ENCODE data around the gene NKG7.

NKG7 gene

GRCh38 chr19:51370230-51370629, 2.2 kb downstream of the NKG7 start:
- in situ Hi-C loops (cut with HindIII; ENCODE audit: low pct_ligation_motif_present, low sequenced_read_pairs), result no loop called here
- Histone ChIP-seq H3K4me3 (ENCODE audit: low read depth, low read length) (no peak overlapping the region), H3K27ac (no peak overlapping the region), H3K27me3 (replicated peaks) (no peaks in the 10 kb centered on the region), H3K36me3 (replicated peaks) (no peaks in the 10 kb centered on the region)
- TF ChIP-seq, protein P1, sequence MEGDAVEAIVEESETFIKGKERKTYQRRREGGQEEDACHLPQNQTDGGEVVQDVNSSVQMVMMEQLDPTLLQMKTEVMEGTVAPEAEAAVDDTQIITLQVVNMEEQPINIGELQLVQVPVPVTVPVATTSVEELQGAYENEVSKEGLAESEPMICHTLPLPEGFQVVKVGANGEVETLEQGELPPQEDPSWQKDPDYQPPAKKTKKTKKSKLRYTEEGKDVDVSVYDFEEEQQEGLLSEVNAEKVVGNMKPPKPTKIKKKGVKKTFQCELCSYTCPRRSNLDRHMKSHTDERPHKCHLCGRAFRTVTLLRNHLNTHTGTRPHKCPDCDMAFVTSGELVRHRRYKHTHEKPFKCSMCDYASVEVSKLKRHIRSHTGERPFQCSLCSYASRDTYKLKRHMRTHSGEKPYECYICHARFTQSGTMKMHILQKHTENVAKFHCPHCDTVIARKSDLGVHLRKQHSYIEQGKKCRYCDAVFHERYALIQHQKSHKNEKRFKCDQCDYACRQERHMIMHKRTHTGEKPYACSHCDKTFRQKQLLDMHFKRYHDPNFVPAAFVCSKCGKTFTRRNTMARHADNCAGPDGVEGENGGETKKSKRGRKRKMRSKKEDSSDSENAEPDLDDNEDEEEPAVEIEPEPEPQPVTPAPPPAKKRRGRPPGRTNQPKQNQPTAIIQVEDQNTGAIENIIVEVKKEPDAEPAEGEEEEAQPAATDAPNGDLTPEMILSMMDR (IDR thresholded peaks at IDR 0.05; ENCODE audit: low read depth, low read length, missing control alignments), result no peak
- DNase-seq, result no peak

DNA sequence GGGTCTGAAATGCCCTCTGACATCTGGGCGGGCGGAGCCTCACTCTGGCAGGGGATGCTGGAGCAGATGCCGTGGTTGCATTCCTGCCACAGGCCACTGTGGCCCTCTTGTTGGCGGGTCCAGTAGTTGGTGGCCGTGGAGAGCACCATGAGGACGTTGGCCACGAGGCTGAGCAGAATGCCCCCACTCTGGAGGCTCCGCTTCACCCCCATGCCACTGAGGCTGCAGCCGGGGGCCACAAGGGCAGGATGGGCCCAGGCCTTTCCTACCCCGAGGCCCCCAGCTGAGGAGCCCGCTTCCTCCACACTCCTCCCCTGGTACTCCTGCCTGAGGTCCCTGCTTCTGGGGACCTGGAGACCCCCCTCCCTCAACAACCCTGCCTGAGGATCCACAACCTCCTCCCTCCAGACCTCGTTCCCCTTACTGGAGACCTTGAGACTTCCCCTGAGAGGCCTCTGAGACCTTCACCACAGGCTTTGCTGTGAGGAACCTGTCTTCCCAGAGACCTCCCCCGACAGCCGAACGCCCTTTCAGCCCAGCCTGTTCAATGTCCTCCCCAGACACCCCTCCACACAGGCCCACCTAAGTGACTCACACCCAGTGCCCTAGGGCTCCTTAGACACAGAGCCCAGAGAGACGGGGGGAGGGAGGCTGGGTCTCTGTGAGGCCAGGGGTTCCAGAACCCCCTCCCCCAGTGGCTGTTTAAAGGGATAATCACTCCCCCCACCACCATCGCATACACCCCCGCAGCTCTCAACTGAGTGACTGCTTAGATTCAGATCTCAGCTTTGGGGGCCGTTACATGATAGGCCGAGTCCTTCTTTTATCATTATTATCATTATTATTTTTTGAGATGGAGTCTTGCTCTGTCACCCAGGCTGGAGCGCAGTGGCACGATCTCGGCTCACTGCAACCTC, 3.8 kb downstream of the NKG7 start, which contains the start of gene CLDND2:
Gene CLDND2, minus strand, starts transcription at position 638 of the 917 bp plus-strand sequence. Its CDS starts 426 bp downstream, at position 212.
- H3K27me3 ChIP-seq (replicated peaks), result no peaks in the 10 kb centered on the region
- DNase-seq, result no peak
- TF ChIP-seq, protein P1 (IDR thresholded peaks at IDR 0.05; ENCODE audit: low read depth, low read length, missing control alignments), result no peak
- H3K36me3 ChIP-seq (replicated peaks), result no peaks in the 10 kb centered on the region
- in situ Hi-C loops (cut with HindIII; ENCODE audit: low pct_ligation_motif_present, low sequenced_read_pairs), result no loop called here
- H3K4me3 ChIP-seq (ENCODE audit: low read depth, low read length), result peak within 1 kb of the TSS; percentile 74
- H3K27ac ChIP-seq, result peak within 1 kb of the TSS; percentile 83

GRCh38 chr19:51367565-51368365, 4.7 kb downstream of the NKG7 start:
- no peaks in the 10 kb centered on the region for H3K36me3 ChIP-seq (replicated peaks)
- in situ Hi-C loops (cut with HindIII; ENCODE audit: low pct_ligation_motif_present, low sequenced_read_pairs), result no loop called here
- H3K27me3 ChIP-seq (replicated peaks), result no peaks in the 10 kb centered on the region
- TF ChIP-seq, protein P1 (IDR thresholded peaks at IDR 0.05; ENCODE audit: low read depth, low read length, missing control alignments), result no peak
- DNase-seq, result peak; percentile 99
- H3K27ac ChIP-seq, result peak overlapping the region; percentile 83
- peak overlapping the region; percentile 74 for H3K4me3 ChIP-seq (ENCODE audit: low read depth, low read length)

- in situ Hi-C loops (cut with HindIII; ENCODE audit: low pct_ligation_motif_present, low sequenced_read_pairs), result no loop called here
- Histone ChIP-seq H3K27me3 (replicated peaks) (no peaks in the 10 kb centered on the region), H3K36me3 (replicated peaks) (no peaks in the 10 kb centered on the region), H3K27ac (peak overlapping the region; percentile 76), H3K4me3 (ENCODE audit: low read depth, low read length) (peak overlapping the region; percentile 64)
- TF ChIP-seq, protein P1 (IDR thresholded peaks at IDR 0.05; ENCODE audit: low read depth, low read length, missing control alignments), result no peak
- DNase-seq, result no peak
Observed at GRCh38 chr19:51367255-51367564, 5.2 kb downstream of the NKG7 start.

DNA sequence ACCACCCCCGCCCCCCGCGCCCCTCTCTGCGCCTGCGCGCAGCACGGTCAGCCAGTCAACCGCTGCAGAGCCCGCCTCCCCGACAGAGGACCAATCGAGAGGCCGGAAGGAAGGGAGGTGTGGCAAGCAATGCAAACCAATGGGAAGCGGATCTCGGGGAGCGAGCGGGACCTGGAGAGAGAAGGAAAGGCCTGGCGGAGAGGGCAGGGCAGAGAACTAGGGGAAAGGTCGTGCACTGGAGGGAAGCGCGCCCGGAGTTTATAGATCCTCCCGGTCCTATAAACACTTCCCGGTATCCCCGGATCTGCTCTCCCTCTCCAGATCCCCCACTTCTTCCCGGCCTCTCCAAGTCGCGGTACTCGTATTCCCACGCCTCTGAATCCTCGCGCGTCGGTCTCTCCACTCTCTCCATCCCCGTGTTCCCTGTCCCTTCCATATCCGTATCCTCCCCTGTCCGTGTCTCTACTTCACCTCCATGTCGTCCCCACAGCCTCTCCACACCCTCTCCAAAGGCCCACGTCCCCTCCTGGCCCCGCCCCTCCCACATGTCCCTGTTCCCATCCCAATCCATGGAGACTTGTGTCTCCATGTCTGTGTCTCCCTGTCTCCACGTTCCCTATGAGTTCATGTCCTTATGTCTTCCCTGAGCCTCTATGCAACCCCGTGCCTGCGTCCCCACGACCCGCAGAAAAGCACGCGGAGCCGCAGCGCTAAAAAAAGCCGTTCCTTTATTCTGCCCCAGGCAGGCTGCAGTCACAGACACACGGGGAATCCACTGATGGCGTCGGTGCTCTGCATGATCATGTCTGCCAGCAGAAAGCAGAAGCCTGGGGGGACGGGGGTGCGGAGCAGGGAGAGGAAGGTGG, 5.8 kb downstream of the NKG7 start:
- TF ChIP-seq, protein P1 (IDR thresholded peaks at IDR 0.05; ENCODE audit: low read depth, low read length, missing control alignments), result no peak
- Histone ChIP-seq H3K4me3 (ENCODE audit: low read depth, low read length) (peak overlapping the region; percentile 87), H3K27me3 (replicated peaks) (no peaks in the 10 kb centered on the region), H3K36me3 (replicated peaks) (no peaks in the 10 kb centered on the region), H3K27ac (peak overlapping the region; percentile 85)
- in situ Hi-C loops (cut with HindIII; ENCODE audit: low pct_ligation_motif_present, low sequenced_read_pairs), result no loop called here
- peak; percentile 97 for DNase-seq
